Measurements from ENCODE around the gene SMAD3.

DNA sequence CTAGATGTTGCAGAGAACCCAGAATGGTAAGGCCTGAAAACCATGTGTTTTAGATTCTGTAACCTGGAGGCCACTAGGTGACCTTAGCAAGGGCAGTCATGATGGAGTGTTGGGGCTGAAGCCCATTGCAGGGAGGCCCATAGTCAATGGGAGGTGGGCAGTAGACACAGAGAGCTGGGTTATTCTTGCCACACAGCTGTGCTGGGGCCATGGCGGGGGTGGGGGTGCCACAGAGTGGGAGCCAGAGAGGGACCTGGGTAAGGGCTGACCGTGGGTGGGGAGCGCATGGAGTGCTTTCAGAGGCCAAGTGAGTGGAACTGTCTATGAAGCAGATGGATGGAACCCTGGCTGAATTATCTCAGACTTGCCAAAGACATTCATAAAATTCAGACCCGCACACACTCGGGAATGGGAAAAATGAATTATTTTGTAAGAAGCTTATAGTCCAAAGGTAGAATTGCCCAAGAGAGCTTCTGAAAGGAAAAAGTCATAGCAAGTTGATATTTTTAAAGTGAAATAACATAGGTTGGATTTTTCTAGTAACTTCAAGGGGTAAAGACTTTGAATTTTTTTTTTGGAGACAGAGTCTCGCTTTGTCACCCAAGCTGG lies 53.9 kb downstream of the SMAD3 start:
- no peak for TF ChIP-seq CTCF (IDR thresholded peaks at IDR 0.05)
- TF ChIP-seq EZH2 (IDR thresholded peaks at IDR 0.05; ENCODE audit: borderline replicate concordance, insufficient read depth, low read depth, low read length, poor library complexity, severe bottlenecking) = no peak
